ENCODE results near the gene IFNGR2. TPM values are rescaled to one million over a fixed set of nuclear protein-coding genes. Genes with fewer than 3 reads are reported as not detected.

The IFNGR2 gene
- total and polyA plus RNA-seq, 2 donors (not counting 3 experiments of a cell fraction or from before 2014, with no cell fraction given) = 44.2 to 46.1 TPM

GRCh38 chr21:33355996-33356395, 47.2 kb upstream of the IFNGR2 start:
- CTCF ChIA-PET = interaction anchor here (1.2 to 1.9 kb wide), 2 partner anchors 31 to 159 kb away, joined by 4 to 6 read pairs; partner anchors contain the start of gene IFNAR1
- Histone ChIP-seq H3K9me1 (replicated peaks; ENCODE audit: control insufficient read depth, extremely low read depth, insufficient read depth, low read length) (no peaks in the 10 kb centered on the region), H3K9ac (replicated peaks; ENCODE audit: extremely low read depth, insufficient read depth, low read length) (no peak overlapping the region), H3K4me2 (ENCODE audit: insufficient read depth, low read length) (no peak overlapping the region), H3K27me3 (ENCODE audit: control insufficient read depth in 2 of 2, insufficient read depth in 2 of 2, low read length in 2 of 2) (no peaks in the 10 kb centered on the region), H2AFZ (ENCODE audit: low read depth, low read length) (no peak overlapping the region), H3K9me3 (replicated peaks; ENCODE audit: control insufficient read depth, insufficient read depth, low read length) (no peaks in the 10 kb centered on the region), H4K20me1 (replicated peaks; ENCODE audit: control insufficient read depth, extremely low read depth, insufficient read depth, low read length) (no peaks in the 10 kb centered on the region), H3K4me3 (replicated peaks in 1 of 3; ENCODE audit: insufficient read depth in 1 of 3, low read depth in 1 of 3, low read length in 3 of 3) (no peak overlapping the region), H3K79me2 (ENCODE audit: control insufficient read depth, insufficient read depth, low read length) (no peaks in the 10 kb centered on the region), H3K4me1 (ENCODE audit: control insufficient read depth, extremely low read depth, insufficient read depth, low read length) (peaks cover 9% of the 10 kb centered on the region), H3K36me3 (ENCODE audit: control insufficient read depth in 2 of 2, extremely low read depth in 1 of 2, insufficient read depth in 2 of 2, low read length in 2 of 2) (peaks cover 2 to 11% of the 10 kb centered on the region in 2 experiments), H3K27ac (ENCODE audit: insufficient read depth, low read depth, low read length) (no peak overlapping the region)
- DNase-seq (ENCODE audit: low read depth, low spot score) = no peak
- no peak for FAIRE-seq
- BruUV-seq (replicated peaks) = no TSS peak
- dilution Hi-C loops (cut with MboI; ENCODE audit: extremely low pct_ligation_motif_present, low sequenced_read_pairs) (no loop called here), intact Hi-C loops (cut with micrococcal nuclease) (no loop called here)
- no peak for TF ChIP-seq POLR2A (IDR thresholded peaks at IDR 0.05; ENCODE audit: low read depth, low read length)
- TF ChIP-seq GATA2 (IDR thresholded peaks at IDR 0.05; ENCODE audit: insufficient read depth, insufficient read length, low read depth, low read length) = no peak
- TF ChIP-seq MYC (IDR thresholded peaks at IDR 0.05; ENCODE audit: low read depth, low read length) = no peak
- no peak for TF ChIP-seq CTCF (IDR thresholded peaks at IDR 0.05; ENCODE audit: extremely low read depth in 1 of 2, insufficient read depth in 1 of 2, low read depth in 1 of 2, low read length in 2 of 2)
- TF ChIP-seq, protein P1, sequence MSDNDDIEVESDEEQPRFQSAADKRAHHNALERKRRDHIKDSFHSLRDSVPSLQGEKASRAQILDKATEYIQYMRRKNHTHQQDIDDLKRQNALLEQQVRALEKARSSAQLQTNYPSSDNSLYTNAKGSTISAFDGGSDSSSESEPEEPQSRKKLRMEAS (IDR thresholded peaks at IDR 0.05; ENCODE audit: insufficient read depth, insufficient read length) = no peak
- no peak for TF ChIP-seq FOS (IDR thresholded peaks at IDR 0.05; ENCODE audit: borderline replicate concordance, insufficient read depth, low read length)
- TF ChIP-seq POLR2AphosphoS5 (IDR thresholded peaks at IDR 0.05; ENCODE audit: insufficient read depth, low read depth, low read length) = no peak
- TF ChIP-seq JUN (IDR thresholded peaks at IDR 0.05; ENCODE audit: borderline replicate concordance, insufficient read depth, insufficient read length, low read depth) = no peak
- no peak for TF ChIP-seq EZH2 (IDR thresholded peaks at IDR 0.05; ENCODE audit: borderline replicate concordance, low read depth, low read length, severe bottlenecking)
- POLR2A ChIA-PET = no interaction called here

Measured in endothelial cell of umbilical vein (primary cell).